ENCODE measurements around the gene SHISAL1.

The SHISAL1 gene

GRCh38 chr22:44351685-44352377, 39.1 kb upstream of the SHISAL1 start:
- no peak overlapping the region for H3K9ac ChIP-seq (ENCODE audit: low read length)
- H3K9me3 ChIP-seq (replicated peaks; ENCODE audit: insufficient read depth, low read length) = no peaks in the 10 kb centered on the region
- H3K4me2 ChIP-seq (ENCODE audit: low read depth, low read length) = no peak overlapping the region
- H3F3A ChIP-seq (ENCODE audit: insufficient read depth, low read length) = no peaks in the 10 kb centered on the region
- H3K27ac ChIP-seq (ENCODE audit: low read length) = no peak overlapping the region
- H3K4me3 ChIP-seq (ENCODE audit: low read length) = no peak overlapping the region
- peaks cover 92% of the 10 kb centered on the region for H3K27me3 ChIP-seq (replicated peaks; ENCODE audit: insufficient read depth, low read length)
- DNase-seq = no peak
- H3K4me1 ChIP-seq (ENCODE audit: low read length) = peaks cover 21% of the 10 kb centered on the region
- no peaks in the 10 kb centered on the region for H3K9me2 ChIP-seq (replicated peaks; ENCODE audit: insufficient read depth, low read length)
- H4K20me1 ChIP-seq (ENCODE audit: insufficient read depth, low read length) = no peaks in the 10 kb centered on the region
- H2AFZ ChIP-seq (ENCODE audit: low read length) = no peak overlapping the region
- TF ChIP-seq EZH2 (optimal IDR thresholded peaks at IDR 0.05; ENCODE audit: low read depth, low read length) (no peak), CTCF (IDR thresholded peaks at IDR 0.05; ENCODE audit: low read length) (no peak), EZH2phosphoT487 (IDR thresholded peaks at IDR 0.05; ENCODE audit: low read length) (no peak)
- no peaks in the 10 kb centered on the region for H3K36me3 ChIP-seq (replicated peaks; ENCODE audit: insufficient read depth, low read length)
- no peaks in the 10 kb centered on the region for H3K79me2 ChIP-seq (ENCODE audit: low read length)

GRCh38 chr22:44351037-44351436, 38.3 kb upstream of the SHISAL1 start:
- DNase-seq = no peak
- Histone ChIP-seq H3F3A (ENCODE audit: insufficient read depth, low read length) (no peaks in the 10 kb centered on the region), H3K9me3 (replicated peaks; ENCODE audit: insufficient read depth, low read length) (no peaks in the 10 kb centered on the region), H2AFZ (ENCODE audit: low read length) (no peak overlapping the region), H3K79me2 (ENCODE audit: low read length) (no peaks in the 10 kb centered on the region), H3K36me3 (replicated peaks; ENCODE audit: insufficient read depth, low read length) (no peaks in the 10 kb centered on the region), H3K4me1 (ENCODE audit: low read length) (peaks cover 21% of the 10 kb centered on the region), H3K27ac (ENCODE audit: low read length) (no peak overlapping the region), H3K4me3 (ENCODE audit: low read length) (no peak overlapping the region), H3K4me2 (ENCODE audit: low read depth, low read length) (no peak overlapping the region), H3K9me2 (replicated peaks; ENCODE audit: insufficient read depth, low read length) (no peaks in the 10 kb centered on the region), H3K27me3 (replicated peaks; ENCODE audit: insufficient read depth, low read length) (peaks cover 93% of the 10 kb centered on the region), H3K9ac (ENCODE audit: low read length) (no peak overlapping the region), H4K20me1 (ENCODE audit: insufficient read depth, low read length) (no peaks in the 10 kb centered on the region)
- TF ChIP-seq CTCF (IDR thresholded peaks at IDR 0.05; ENCODE audit: low read length) (no peak), EZH2phosphoT487 (IDR thresholded peaks at IDR 0.05; ENCODE audit: low read length) (no peak), EZH2 (optimal IDR thresholded peaks at IDR 0.05; ENCODE audit: low read depth, low read length) (no peak)

GRCh38 chr22:44349594-44349993, 36.8 kb upstream of the SHISAL1 start:
- Histone ChIP-seq H3K27me3 (replicated peaks; ENCODE audit: insufficient read depth, low read length) (peaks cover 94% of the 10 kb centered on the region), H4K20me1 (ENCODE audit: insufficient read depth, low read length) (no peaks in the 10 kb centered on the region), H3K4me2 (ENCODE audit: low read depth, low read length) (no peak overlapping the region), H3K4me1 (ENCODE audit: low read length) (peaks cover 21% of the 10 kb centered on the region), H3K27ac (ENCODE audit: low read length) (no peak overlapping the region), H3K9me2 (replicated peaks; ENCODE audit: insufficient read depth, low read length) (no peaks in the 10 kb centered on the region), H3F3A (ENCODE audit: insufficient read depth, low read length) (no peaks in the 10 kb centered on the region), H3K79me2 (ENCODE audit: low read length) (no peaks in the 10 kb centered on the region), H3K36me3 (replicated peaks; ENCODE audit: insufficient read depth, low read length) (no peaks in the 10 kb centered on the region), H2AFZ (ENCODE audit: low read length) (no peak overlapping the region), H3K4me3 (ENCODE audit: low read length) (no peak overlapping the region), H3K9me3 (replicated peaks; ENCODE audit: insufficient read depth, low read length) (no peaks in the 10 kb centered on the region), H3K9ac (ENCODE audit: low read length) (no peak overlapping the region)
- no peak for TF ChIP-seq EZH2phosphoT487 (IDR thresholded peaks at IDR 0.05; ENCODE audit: low read length)
- DNase-seq = no peak

- no peak for TF ChIP-seq EZH2phosphoT487 (IDR thresholded peaks at IDR 0.05; ENCODE audit: low read length)
- TF ChIP-seq EZH2 (optimal IDR thresholded peaks at IDR 0.05; ENCODE audit: low read depth, low read length) = no peak
- TF ChIP-seq CTCF (IDR thresholded peaks at IDR 0.05; ENCODE audit: low read length) = no peak
Observed at GRCh38 chr22:44348971-44349560, 36.3 kb upstream of the SHISAL1 start.

More at GRCh38 chr22:44348971-44349560, 36.3 kb upstream of the SHISAL1 start:
- Histone ChIP-seq H3K9ac (ENCODE audit: low read length) (no peak overlapping the region), H3K4me1 (ENCODE audit: low read length) (peaks cover 21% of the 10 kb centered on the region), H3F3A (ENCODE audit: insufficient read depth, low read length) (no peaks in the 10 kb centered on the region), H3K79me2 (ENCODE audit: low read length) (no peaks in the 10 kb centered on the region), H4K20me1 (ENCODE audit: insufficient read depth, low read length) (no peaks in the 10 kb centered on the region), H3K9me2 (replicated peaks; ENCODE audit: insufficient read depth, low read length) (no peaks in the 10 kb centered on the region), H3K36me3 (replicated peaks; ENCODE audit: insufficient read depth, low read length) (no peaks in the 10 kb centered on the region), H3K27ac (ENCODE audit: low read length) (no peak overlapping the region), H2AFZ (ENCODE audit: low read length) (no peak overlapping the region), H3K9me3 (replicated peaks; ENCODE audit: insufficient read depth, low read length) (no peaks in the 10 kb centered on the region), H3K27me3 (replicated peaks; ENCODE audit: insufficient read depth, low read length) (peaks cover 94% of the 10 kb centered on the region), H3K4me2 (ENCODE audit: low read depth, low read length) (no peak overlapping the region), H3K4me3 (ENCODE audit: low read length) (no peak overlapping the region)
- no peak for DNase-seq
